HEK293 (cell line): Measurements from ENCODE around the gene SMIM24.

Experiments
- MEIS1 ChIP-seq: sonication (generic); formaldehyde crosslinking; IDR thresholded peaks from 2 replicates; pipeline ENCODE4 v1.8.1; 2022; ENCODE audit warnings: missing genetic modification reagents, mild to moderate bottlenecking, borderline replicate concordance
- PBX3 ChIP-seq: sonication (generic); formaldehyde crosslinking; IDR thresholded peaks from 2 replicates; pipeline ENCODE4 v1.8.1; 2022; ENCODE audit warnings: mild to moderate bottlenecking, moderate library complexity, missing genetic modification reagents
- TCF7L2 ChIP-seq: IDR thresholded peaks from 2 replicates; pipeline ENCODE4 v1.6.1; 2011; ENCODE audit warnings: low read depth, mild to moderate bottlenecking, inconsistent platforms, low read length, moderate library complexity, borderline replicate concordance
- YY1 ChIP-seq: fragments of 450-650 bp; formaldehyde crosslinking; IDR thresholded peaks from 2 replicates; pipeline ENCODE4 v1.5.1; 2018; ENCODE audit warnings: missing biosample characterization, missing genetic modification characterization
- ZBTB10 ChIP-seq: fragments of 450-650 bp; formaldehyde crosslinking; IDR thresholded peaks from 2 replicates; pipeline ENCODE4 v1.5.1; 2016; ENCODE audit warnings: missing biosample characterization, missing genetic modification characterization
- ZFP69B ChIP-seq: fragments of 450-650 bp; formaldehyde crosslinking; IDR thresholded peaks from 2 replicates; pipeline ENCODE4 v1.5.1; 2016; ENCODE audit warnings: missing biosample characterization, missing genetic modification characterization
- ZNF112 ChIP-seq: fragments of 450-650 bp; formaldehyde crosslinking; IDR thresholded peaks from 2 replicates; pipeline ENCODE4 v1.5.0; 2017; ENCODE audit warnings: missing biosample characterization, missing genetic modification characterization
- ZNF155 ChIP-seq: fragments of 450-650 bp; formaldehyde crosslinking; IDR thresholded peaks from 2 replicates; pipeline ENCODE4 v1.5.1; 2016; ENCODE audit warnings: missing biosample characterization, missing genetic modification characterization
- ZNF18 ChIP-seq: fragments of 450-650 bp; formaldehyde crosslinking; IDR thresholded peaks from 2 replicates; pipeline ENCODE4 v1.5.1; 2016; ENCODE audit warnings: missing biosample characterization, missing genetic modification characterization
- ZNF211 ChIP-seq: fragments of 450-650 bp; formaldehyde crosslinking; IDR thresholded peaks from 2 replicates; pipeline ENCODE4 v1.5.1; 2016; ENCODE audit warnings: low read depth, missing biosample characterization, missing genetic modification characterization
- ZNF223 ChIP-seq: fragments of 450-650 bp; formaldehyde crosslinking; IDR thresholded peaks from 2 replicates; pipeline ENCODE4 v1.5.1; 2016; ENCODE audit warnings: missing biosample characterization, missing genetic modification characterization
- ZNF24 ChIP-seq: fragments of 450-650 bp; formaldehyde crosslinking; IDR thresholded peaks from 2 replicates; pipeline ENCODE4 v1.5.1; 2016; ENCODE audit warnings: missing biosample characterization, missing genetic modification characterization
- ZNF302 ChIP-seq: fragments of 450-650 bp; formaldehyde crosslinking; IDR thresholded peaks from 2 replicates; pipeline ENCODE4 v1.5.1; 2016; ENCODE audit warnings: missing biosample characterization, missing genetic modification characterization, low read depth
- ZNF518A ChIP-seq: fragments of 450-650 bp; formaldehyde crosslinking; conservative IDR thresholded peaks from 2 replicates; pipeline ENCODE4 v1.5.1; 2016; ENCODE audit warnings: low read depth, missing biosample characterization, missing genetic modification characterization
- ZNF580 ChIP-seq: fragments of 450-650 bp; formaldehyde crosslinking; IDR thresholded peaks from 2 replicates; pipeline ENCODE4 v1.5.1; 2016; ENCODE audit warnings: missing biosample characterization, missing genetic modification characterization
- ZNF639 ChIP-seq: fragments of 450-650 bp; formaldehyde crosslinking; IDR thresholded peaks from 2 replicates; pipeline ENCODE4 v1.5.1; 2016; ENCODE audit warnings: missing biosample characterization, missing genetic modification characterization
- ZNF658 ChIP-seq: fragments of 450-650 bp; formaldehyde crosslinking; IDR thresholded peaks from 2 replicates; pipeline ENCODE4; 2016; ENCODE audit warnings: missing biosample characterization, missing genetic modification characterization
- ZNF76 ChIP-seq: fragments of 450-650 bp; formaldehyde crosslinking; IDR thresholded peaks from 2 replicates; pipeline ENCODE4; 2016; ENCODE audit warnings: low read depth, missing biosample characterization, missing genetic modification characterization, borderline replicate concordance
- ZSCAN18 ChIP-seq: fragments of 450-650 bp; formaldehyde crosslinking; IDR thresholded peaks from 2 replicates; pipeline ENCODE4 v1.5.1; 2016; ENCODE audit warnings: missing biosample characterization, missing genetic modification characterization

The SMIM24 gene

GRCh38 chr19:3505598-3506383 is 25.5 kb upstream of the SMIM24 start, which contains the start of gene FZR1 (continued):
- TF ChIP-seq ZNF518A (tag by site-specific recombination): no peak
- TF ChIP-seq ZNF18 (tag by site-specific recombination): no peak
- peak; percentile 38; the same call in 1 of the 2 replicates for TF ChIP-seq ZNF580 (tag by site-specific recombination)
- no peak for TF ChIP-seq ZNF302 (tag by site-specific recombination)
- TF ChIP-seq TCF7L2: no peak
- peak; percentile 95 for TF ChIP-seq ZBTB10 (tag by site-specific recombination)
- TF ChIP-seq ZNF76 (tag by site-specific recombination): peak; percentile 95
- TF ChIP-seq ZNF211 (tag by site-specific recombination): no peak
- TF ChIP-seq ZNF658 (tag by site-specific recombination): no peak
- no peak for TF ChIP-seq ZNF112 (tag by site-specific recombination)
- no peak for TF ChIP-seq MEIS1 (CRISPR knock-in tag)
- 0 out of 2 replicates have a peak, but pooled peaks have one; percentile 27 for TF ChIP-seq PBX3
- TF ChIP-seq ZSCAN18: no peak
- peak; percentile 71 for TF ChIP-seq ZFP69B
- TF ChIP-seq ZNF639 (tag by site-specific recombination): 0 out of 2 replicates have a peak, but pooled peaks have one; percentile 44
- 0 out of 2 replicates have a peak, but pooled peaks have one; percentile 38 for TF ChIP-seq ZNF24 (tag by site-specific recombination)
- peak; percentile 48; the same call in 1 of the 2 replicates for TF ChIP-seq YY1
- no peak for TF ChIP-seq ZNF223 (tag by site-specific recombination)
- TF ChIP-seq ZNF155 (tag by site-specific recombination): no peak
